ENCODE results near the gene BABAM2. TPM values are rescaled to one million over a fixed set of nuclear protein-coding genes. Genes with fewer than 3 reads are reported as not detected.

BABAM2 gene
- total and polyA plus RNA-seq, 10 of the 15 experiments (the other 5 are each of a cell fraction or from before 2014, with no cell fraction given) = 30.7 to 59.9 (median 44.5) TPM

DNA sequence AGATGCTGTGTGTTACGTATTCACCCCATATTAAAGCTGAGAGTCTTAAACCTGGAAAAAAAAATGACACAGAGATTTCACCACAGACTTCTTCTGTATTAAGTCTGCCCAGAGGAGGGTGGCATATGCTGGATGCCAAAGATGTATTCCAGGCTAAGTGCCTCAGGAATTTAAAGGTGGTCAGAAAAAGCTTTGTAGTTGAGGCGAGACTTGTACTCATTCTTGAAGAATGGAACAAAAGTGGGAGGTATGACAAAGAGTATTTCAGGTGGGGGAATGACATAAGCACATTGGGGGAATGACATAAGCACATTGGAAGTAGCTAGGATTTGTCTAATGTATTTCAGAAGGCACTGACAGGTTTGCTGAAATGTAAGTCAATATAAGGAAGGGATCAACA, 98.6 kb downstream of the BABAM2 start:
- Histone ChIP-seq H3K27me3 (replicated peaks in 1 of 2; ENCODE audit: control insufficient read depth in 2 of 2, insufficient read depth in 2 of 2, low read length in 1 of 2) (no peaks in the 10 kb centered on the region), H3K27ac (ENCODE audit: control insufficient read depth, insufficient read depth) (no peak overlapping the region), H3K79me2 (ENCODE audit: control insufficient read depth, insufficient read depth, low read length) (no peaks in the 10 kb centered on the region), H3K36me3 (ENCODE audit: control insufficient read depth in 2 of 2, insufficient read depth in 2 of 2, low read length in 1 of 2) (0 out of 4 replicates have a peak, but pooled peaks cover 0 to 3% of the 10 kb centered on the region in 2 experiments), H3K9me3 (replicated peaks; ENCODE audit: control insufficient read depth, insufficient read depth, low read length) (no peaks in the 10 kb centered on the region; the same call in 1 of the 3 replicates), H2AFZ (ENCODE audit: control insufficient read depth, low read depth, low read length) (no peak overlapping the region), H3K4me1 (ENCODE audit: control insufficient read depth, insufficient read depth, low read length) (no peaks in the 10 kb centered on the region), H4K20me1 (ENCODE audit: control insufficient read depth, insufficient read depth) (no peaks in the 10 kb centered on the region), H3K4me2 (ENCODE audit: control insufficient read depth, insufficient read depth) (no peak overlapping the region), H3K9ac (ENCODE audit: control insufficient read depth, insufficient read depth, low read length) (no peak overlapping the region), H3K4me3 (no peak overlapping the region)
- intact Hi-C loops (cut with micrococcal nuclease; ENCODE audit: unreplicated experiment) (no loop called here), in situ Hi-C loops (cut with MboI) (no loop called here)
- ChIA-PET POLR2A (no interaction called here), RAD21 (ENCODE audit: unreplicated experiment) (no interaction called here), CTCF (interaction anchor here (0.7 to 1.0 kb wide), 2 partner anchors 12 to 703 kb away, joined by 3 read pairs; no protein-coding TSS in a partner anchor), SMC1A (ENCODE audit: uncharacterized antibody, unreplicated experiment) (interaction anchor here (0.8 to 1.3 kb wide), 2 partner anchors 15 to 56 kb away, joined by 3 read pairs; no protein-coding TSS in a partner anchor)
- TF ChIP-seq STAT1 (conservative IDR thresholded peaks at IDR 0.05) (no peak), IRF4 (IDR thresholded peaks at IDR 0.05; ENCODE audit: low read depth, low read length) (no peak), RAD51 (IDR thresholded peaks at IDR 0.05) (no peak), CBX5 (IDR thresholded peaks at IDR 0.05; ENCODE audit: low read depth) (no peak), ZBTB11 (CRISPR knock-in tag; IDR thresholded peaks at IDR 0.05) (no peak), NFXL1 (IDR thresholded peaks at IDR 0.05; ENCODE audit: borderline replicate concordance) (no peak), LARP7 (IDR thresholded peaks at IDR 0.05) (no peak), SREBF2 (IDR thresholded peaks at IDR 0.05; ENCODE audit: low read length) (no peak), NBN (IDR thresholded peaks at IDR 0.05) (no peak), STAT3 (IDR thresholded peaks at IDR 0.05; ENCODE audit: low read depth, low read length) (no peak), YY1 (IDR thresholded peaks at IDR 0.05; ENCODE audit: low read depth, low read length) (no peak), BMI1 (IDR thresholded peaks at IDR 0.05; ENCODE audit: borderline replicate concordance) (no peak), IRF5 (IDR thresholded peaks at IDR 0.05; ENCODE audit: borderline replicate concordance) (no peak), CHD2 (IDR thresholded peaks at IDR 0.05; ENCODE audit: borderline replicate concordance, low read depth, low read length) (no peak), PML (IDR thresholded peaks at IDR 0.05; ENCODE audit: low read length) (no peak), E2F4 (IDR thresholded peaks at IDR 0.05; ENCODE audit: low read depth, low read length) (no peak), POU2F2 (IDR thresholded peaks at IDR 0.05; ENCODE audit: borderline replicate concordance, low read depth, low read length) (no peak), NR2C1 (IDR thresholded peaks at IDR 0.05) (no peak)
- TF ChIP-seq, protein P1, sequence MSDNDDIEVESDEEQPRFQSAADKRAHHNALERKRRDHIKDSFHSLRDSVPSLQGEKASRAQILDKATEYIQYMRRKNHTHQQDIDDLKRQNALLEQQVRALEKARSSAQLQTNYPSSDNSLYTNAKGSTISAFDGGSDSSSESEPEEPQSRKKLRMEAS (IDR thresholded peaks at IDR 0.05; ENCODE audit: low read depth, low read length) = no peak
- no TSS peak for BruUV-seq (replicated peaks)
- ATAC-seq (no peak), FAIRE-seq (no peak), DNase-seq (ENCODE audit: low read depth, low spot score) (no peak)
- WGBS (ENCODE audit: insufficient coverage, insufficient replicate concordance, low lambda C conversion rate, missing lambda C conversion rate) = 71% methylated on average over 2 of the region's 2 CpGs
